GM10248 (cell line): ENCODE data around the gene WFS1.

Experiments
- CTCF ChIA-PET: fragments of 300-600 bp; sonication (Branson Sonifier 250); formaldehyde crosslinking; extraction: SDS; loops from one replicate; lab custom pipeline; 2021; ENCODE audit warnings: antibody characterized with exemption; lab: Yijun Ruan, JAX
- POLR2A ChIA-PET: fragments of 350-650 bp; sonication (Branson Sonifier 250); formaldehyde crosslinking; extraction: SDS; loops from one replicate; lab custom pipeline; 2020; ENCODE audit warnings: antibody characterized with exemption; lab: Yijun Ruan, JAX
- DNase-seq: peaks from one replicate; pipeline ENCODE4 v3.0.0; 2012; ENCODE audit errors: extremely low spot score
- CTCF ChIP-seq: IDR thresholded peaks from 2 replicates; pipeline ENCODE4 v1.5.1; 2012; ENCODE audit warnings: mild to moderate bottlenecking, low read depth; ENCODE audit errors: extremely low read depth, missing control alignments, control extremely low read depth

The WFS1 gene

DNA sequence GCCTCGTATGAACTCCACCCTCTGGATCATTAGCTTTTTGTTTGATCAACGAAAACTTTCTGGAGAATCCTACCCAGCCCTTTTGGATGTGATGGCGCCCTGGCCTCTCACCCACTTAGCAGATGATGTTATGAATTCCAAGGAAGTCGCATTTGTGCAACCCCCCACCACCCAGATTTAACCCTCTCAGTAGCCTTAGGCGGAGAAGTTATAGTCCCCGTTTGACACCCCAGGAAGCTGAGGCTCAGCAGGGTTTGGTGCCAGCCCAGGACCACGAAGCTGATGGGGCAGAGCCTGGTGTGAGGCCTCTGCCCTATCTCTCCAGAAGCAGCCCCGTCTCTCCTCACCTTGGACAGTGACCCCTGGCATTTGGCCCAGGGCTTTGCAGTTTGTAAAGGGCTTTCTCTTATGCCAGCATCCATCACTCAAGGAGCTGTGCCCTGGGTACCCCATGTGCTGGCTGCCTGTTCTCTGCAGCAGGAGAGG lies 1.0 kb downstream of the WFS1 start:
- no peak for TF ChIP-seq CTCF
- CTCF ChIA-PET: interaction anchor here (0.8 to 5.9 kb wide), 5 partner anchors 12 to 61 kb away, joined by 3 to 37 read pairs (median 4); no protein-coding TSS in a partner anchor
- POLR2A ChIA-PET: no interaction called here

GRCh38 chr4:6271206-6271605 lies 1.6 kb downstream of the WFS1 start:
- ChIA-PET POLR2A (no interaction called here), CTCF (interaction anchor here (0.8 to 5.9 kb wide), 4 partner anchors 11 to 60 kb away, joined by 3 to 37 read pairs (median 12); no protein-coding TSS in a partner anchor)
- DNase-seq: no peak
- no peak for TF ChIP-seq CTCF

More for the DNA sequence above, 1.0 kb downstream of the WFS1 start:
- DNase-seq: no peak

GRCh38 chr4:6271701-6272465 lies 2.2 kb downstream of the WFS1 start:
- ChIA-PET POLR2A (no interaction called here), CTCF (interaction anchor here (1.2 to 5.9 kb wide), 3 partner anchors 11 to 25 kb away, joined by 3 to 37 read pairs (median 4); no protein-coding TSS in a partner anchor)
- no peak for DNase-seq
- no peak for TF ChIP-seq CTCF

DNA sequence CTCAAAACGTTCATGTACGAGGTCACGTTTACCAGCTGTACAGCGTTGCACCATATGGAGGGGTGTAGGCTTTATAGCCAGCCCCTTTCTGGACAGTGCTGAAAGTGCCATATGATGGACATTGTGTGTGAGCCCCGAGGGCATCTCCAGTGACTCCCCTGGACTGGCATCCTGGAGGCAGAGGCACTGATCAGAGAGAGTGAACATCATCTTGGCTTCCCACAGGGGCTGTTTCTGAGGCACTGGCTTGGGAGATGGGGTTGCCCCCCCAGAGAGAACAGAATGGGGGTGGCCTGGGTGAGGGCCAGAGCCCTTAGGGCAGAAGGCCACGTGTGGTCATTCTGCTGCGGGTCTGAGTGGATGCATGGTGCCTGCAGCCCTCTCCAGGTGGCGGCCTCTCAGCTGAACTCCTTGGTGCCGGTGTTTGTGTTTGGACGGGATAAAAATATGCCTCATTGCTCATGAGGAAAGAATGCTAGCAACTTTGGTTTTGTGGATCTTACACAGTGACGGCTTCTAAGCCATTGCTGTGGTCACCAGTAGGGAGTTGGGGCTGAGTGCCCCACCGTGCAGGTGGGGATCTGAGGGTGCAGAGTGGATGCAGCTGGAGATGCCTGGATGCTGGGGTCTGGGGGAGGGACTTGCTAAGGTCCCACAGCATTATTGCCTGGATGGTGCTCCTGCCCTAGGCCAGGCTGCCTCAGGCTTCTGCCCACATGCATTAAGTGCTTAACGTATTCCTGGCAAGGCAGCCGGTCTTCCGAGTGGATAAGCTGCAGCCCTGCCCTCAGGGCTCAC lies 3.4 kb downstream of the WFS1 start:
- POLR2A ChIA-PET: no interaction called here
- TF ChIP-seq CTCF: no peak
- DNase-seq: no peak
- CTCF ChIA-PET: interaction anchor here (1.1 to 1.5 kb wide), 3 partner anchors 11 to 24 kb away, joined by 3 to 5 read pairs (median 3); no protein-coding TSS in a partner anchor

DNA sequence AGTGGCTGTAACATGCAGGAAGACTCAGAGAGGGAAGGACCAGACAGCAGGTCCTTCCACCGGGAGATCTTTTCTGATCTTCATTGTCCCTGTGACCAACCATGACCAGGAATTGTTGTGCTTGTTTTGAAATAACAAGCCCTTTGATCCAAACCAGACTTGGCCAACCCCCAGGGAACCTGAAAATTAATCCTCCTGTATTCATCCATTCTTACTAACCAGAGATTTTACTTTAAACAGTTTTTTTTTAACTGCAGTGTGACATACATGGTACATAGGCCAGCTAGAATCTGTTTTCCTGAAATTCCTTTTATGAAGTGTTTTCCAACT lies 4.0 kb downstream of the WFS1 start:
- ChIA-PET POLR2A (no interaction called here), CTCF (interaction anchor here (1.1 to 1.5 kb wide), 2 partner anchors 12 to 15 kb away, joined by 3 to 5 read pairs; no protein-coding TSS in a partner anchor)
- no peak for DNase-seq
- no peak for TF ChIP-seq CTCF

- DNase-seq: no peak
- no peak for TF ChIP-seq CTCF
- POLR2A ChIA-PET: no interaction called here
- CTCF ChIA-PET: interaction anchor here (1.2 to 1.5 kb wide), 2 partner anchors 24 to 52 kb away, joined by 5 read pairs; no protein-coding TSS in a partner anchor
These were observed 5.7 kb downstream of the WFS1 start for GRCh38 chr4:6275351-6275750.
